Bone marrow (tissue), 2 donors: ENCODE data around the gene ARHGAP26.
A peak's percentile ranks its signal among the peaks of the same experiment; 100 is the strongest.

Experiments used
- DNase-seq, 2 donors: peaks; one replicate each; lab custom pipeline; 2025; lab: John Stamatoyannopoulos, UW

The ARHGAP26 gene

DNA sequence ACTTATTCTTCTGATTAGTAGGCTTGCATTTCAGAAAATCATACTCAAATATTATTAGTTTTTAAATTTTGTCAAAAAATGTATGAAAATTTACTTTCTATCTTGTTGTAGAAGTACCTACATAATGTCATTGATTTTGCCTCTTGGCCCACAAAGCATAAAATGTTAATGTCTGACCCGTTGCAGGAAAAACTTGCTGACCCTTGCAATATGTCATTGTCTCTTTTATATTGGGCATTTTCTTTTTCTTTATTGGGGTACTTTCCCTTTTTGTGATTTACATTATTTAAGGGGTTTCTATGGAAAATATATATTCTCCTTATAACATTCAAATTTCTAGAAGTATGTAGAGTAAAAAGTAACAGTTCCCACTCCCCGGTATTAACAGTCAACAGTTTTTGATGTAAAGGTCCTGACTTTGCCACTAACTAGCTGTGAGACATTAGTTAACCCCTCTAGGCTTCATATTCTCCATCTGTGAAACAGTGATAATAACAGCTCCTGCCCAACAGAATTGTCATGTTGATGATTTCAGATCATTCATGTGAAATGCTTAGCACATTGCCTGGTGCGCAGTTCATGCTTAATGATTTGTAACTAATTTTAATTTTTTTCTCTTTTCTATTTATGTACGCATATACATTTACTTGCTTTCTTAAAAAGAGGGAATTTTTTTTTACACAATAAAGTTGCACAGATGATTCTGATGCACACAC, 243.2 kb downstream of the ARHGAP26 start:
- no peak for DNase-seq

DNA sequence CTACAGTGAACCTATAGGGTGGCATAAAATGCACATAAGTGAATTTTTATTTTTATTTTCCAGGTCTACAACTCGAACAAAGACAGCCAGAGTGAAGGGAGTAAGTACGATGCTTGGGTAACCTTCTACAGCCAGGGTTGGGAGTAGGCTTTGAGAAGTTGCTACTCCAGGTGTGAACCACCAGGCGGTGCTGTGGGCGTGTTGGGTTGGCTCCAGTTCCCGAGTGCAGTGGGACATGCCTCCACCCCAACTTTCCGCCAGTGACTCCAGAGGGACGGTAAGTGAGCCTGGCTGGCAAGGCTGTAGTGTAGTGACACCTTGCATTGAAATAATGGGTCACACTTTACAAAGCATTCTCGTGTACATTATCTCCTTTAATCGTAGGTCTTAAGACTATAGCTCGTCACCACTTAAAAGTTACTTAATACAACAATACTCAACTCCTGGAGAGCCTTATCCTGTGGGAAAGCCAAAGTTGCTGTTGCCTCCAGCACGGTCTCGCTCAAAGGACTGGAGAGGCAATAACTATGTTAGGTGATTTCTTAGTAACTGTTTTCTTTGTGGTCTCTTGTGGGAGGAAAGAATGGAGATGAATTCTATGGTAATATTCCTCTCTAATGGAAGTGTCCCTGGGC, 244.0 kb downstream of the ARHGAP26 start:
- no peak for DNase-seq

DNA sequence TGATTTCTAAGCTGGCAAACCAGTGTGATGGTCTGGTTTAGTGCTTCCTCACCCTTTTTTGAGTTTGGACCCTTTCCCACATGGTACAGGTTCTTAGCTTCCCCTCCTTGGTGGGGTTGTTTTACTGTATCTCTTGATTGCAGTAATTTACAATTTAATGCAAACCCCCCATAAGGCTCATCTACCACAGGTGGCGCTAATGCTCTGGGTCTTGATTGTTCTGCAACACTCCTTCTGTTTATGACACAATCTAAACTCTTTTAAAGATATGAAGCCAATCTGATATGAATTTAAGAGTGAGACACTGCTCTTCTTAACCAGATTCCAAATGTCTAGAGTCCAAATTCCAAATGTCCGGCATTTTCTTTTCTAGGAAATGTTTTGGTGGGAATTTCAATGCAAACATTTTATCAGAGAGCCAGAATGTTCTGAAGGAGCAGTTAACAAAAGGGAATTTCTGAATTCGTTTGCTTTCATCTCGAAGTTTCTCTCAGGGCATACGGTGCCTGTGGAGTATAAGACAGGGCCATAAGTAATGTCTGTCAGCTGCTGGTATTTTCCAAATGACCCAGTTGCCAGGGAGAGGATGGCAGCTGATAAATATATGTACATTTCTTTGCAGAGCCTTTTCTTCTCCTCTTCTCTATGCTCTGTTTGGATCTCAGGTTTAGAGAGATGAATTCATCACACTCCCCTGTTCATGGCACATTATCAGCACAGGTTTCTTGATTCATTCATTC, 246.8 kb downstream of the ARHGAP26 start:
- peak in 1 of 2 donors; percentile 16 for DNase-seq

DNA sequence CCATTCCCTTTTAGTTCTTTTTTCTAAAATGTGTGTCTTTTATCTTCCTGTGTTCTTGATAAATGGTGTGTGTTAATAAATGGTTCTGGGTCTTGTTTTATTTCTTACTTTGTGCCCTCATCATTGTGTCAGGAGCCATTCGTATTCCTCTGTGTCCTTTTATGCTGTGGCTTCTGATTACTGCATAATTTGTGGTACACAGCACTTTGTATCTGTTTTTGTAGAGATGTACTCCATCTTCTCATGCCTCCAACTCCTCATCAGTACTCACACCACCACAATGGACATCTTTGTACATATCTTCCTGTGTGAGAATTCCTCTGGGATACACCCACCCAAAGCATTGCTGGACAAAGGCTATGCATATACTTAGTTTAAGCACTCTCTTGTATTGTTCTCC, 247.4 kb downstream of the ARHGAP26 start:
- no peak for DNase-seq

DNA sequence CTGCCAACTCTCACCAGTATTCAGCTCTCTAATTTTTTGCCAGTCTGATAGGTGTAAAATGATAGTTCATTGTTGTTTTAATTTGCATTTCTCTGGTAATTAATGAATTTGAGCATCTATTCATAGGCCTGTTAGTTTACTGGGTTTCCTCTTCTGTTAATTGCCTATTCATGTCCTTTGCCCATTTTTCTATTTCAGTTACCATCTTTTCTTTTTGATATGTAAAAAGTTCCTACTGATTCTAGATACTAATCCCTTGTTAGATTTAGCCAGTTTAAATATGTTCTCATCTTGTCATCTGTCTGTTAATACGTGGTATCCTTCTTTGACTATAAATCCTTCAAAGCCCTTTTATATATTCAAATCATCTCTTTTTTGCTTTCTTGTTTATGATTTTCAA, 247.8 kb downstream of the ARHGAP26 start:
- no peak for DNase-seq

DNA sequence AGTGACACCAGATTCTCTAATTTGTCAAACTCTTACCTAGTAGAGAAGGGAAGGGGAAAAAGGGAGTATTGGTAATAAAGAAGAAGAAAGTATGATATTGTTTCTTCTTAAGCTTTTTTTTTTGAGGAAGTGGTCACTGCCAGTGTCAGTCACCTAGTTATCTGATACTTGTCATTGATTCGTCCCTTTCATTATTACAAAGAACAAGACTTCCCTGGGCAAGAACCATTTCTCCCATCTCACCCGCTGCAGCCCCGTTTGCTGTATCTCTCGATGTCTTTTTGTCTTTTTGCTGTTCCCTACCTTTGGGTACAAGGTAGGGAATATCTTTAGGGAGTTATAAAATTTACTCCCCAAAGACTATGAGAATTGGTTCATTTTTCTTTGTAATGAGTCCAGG, 249.0 kb downstream of the ARHGAP26 start:
- no peak for DNase-seq

DNA sequence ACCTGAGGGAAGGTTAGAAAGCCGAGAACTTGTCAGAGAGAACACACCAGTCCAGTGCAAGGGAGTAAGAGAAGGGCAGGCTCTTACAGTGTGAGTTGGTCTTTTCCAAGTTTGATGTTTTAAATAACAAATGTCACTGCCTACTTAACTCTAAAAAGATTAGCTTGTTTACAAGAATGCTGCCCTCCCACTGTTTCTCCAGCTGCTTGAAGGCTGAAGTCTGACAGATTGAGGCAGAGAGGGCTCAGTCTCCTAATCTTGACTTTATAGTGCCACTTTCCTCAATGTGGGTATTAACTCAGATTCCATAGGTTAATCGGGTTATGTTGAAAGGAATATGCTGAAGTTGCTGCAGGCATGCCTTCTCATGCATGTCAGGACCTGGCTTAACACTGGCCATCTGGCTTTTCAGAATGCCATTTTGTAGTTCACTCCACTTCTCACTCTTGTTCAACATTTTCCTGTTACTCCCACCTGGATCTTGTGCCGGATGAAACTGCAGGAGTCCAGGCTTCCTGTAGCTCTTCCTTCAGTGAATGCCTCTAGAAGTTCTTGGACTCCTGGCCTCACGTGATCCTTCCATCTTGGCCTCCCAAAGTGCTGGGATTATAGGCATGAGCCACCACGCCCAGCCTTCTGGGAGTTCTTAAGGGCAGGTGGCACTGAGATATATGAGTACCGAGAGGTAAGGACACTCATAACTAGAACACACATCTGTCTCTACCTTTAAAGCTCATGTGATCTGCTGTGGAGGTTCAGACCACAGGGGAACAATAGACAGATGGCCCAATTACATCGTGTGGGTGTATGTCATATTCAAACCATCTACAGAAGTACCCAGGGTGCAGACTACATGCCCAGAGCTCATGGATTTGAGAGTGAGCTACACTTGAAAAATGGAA, 249.7 kb downstream of the ARHGAP26 start:
- no peak for DNase-seq

DNA sequence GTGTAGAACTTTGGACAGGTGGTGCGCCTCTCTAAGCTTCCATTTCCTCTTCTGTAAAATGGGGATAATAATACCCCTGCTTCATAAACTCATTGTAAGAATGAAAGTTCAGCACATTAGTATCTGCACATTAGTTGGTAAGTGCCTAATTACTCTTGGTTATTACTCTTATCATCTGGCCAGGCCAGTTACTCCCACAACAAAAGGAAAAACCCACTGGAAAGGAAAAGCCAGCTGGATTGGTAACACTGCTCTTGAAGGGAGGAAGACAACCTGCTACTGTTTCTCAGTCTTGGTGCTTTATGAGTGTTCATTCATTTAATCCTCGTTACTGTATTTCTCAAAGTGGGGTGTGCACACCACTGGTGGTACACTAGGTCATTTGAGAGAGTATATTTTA, 251.4 kb downstream of the ARHGAP26 start:
- no peak for DNase-seq

DNA sequence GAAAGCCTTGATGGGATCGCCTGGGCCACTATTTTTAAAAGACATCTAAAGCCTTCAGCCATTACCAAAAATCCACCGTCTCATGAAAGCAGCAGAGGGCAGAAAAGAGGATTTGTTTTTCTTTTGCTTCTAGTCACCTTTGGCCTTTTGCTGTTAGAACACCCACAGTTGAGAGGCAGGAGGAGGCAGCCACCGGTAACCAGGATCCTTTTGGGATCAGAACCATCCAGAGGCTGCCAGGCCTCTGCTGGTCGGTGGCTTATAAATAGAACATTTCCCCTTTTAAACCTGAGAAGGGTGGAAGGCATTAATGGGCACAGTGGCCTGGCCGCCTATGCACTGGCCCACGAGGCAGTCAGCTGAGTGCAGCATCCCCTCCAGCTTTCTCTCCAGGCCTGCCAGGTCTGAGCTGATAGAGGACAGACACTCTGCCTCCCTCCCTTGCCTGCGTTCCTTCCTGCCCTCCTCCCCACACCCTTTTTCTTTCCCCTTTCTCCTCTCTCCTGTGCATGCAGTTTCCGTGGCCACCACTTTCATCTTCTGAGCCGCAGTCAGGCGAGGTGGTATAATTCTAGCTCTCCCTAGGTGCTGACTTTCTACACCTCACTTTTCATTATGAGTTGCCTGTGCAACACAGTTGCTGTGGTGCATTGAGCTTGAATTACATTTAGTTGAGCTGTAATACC, 253.4 kb downstream of the ARHGAP26 start:
- DNase-seq = no peak

DNA sequence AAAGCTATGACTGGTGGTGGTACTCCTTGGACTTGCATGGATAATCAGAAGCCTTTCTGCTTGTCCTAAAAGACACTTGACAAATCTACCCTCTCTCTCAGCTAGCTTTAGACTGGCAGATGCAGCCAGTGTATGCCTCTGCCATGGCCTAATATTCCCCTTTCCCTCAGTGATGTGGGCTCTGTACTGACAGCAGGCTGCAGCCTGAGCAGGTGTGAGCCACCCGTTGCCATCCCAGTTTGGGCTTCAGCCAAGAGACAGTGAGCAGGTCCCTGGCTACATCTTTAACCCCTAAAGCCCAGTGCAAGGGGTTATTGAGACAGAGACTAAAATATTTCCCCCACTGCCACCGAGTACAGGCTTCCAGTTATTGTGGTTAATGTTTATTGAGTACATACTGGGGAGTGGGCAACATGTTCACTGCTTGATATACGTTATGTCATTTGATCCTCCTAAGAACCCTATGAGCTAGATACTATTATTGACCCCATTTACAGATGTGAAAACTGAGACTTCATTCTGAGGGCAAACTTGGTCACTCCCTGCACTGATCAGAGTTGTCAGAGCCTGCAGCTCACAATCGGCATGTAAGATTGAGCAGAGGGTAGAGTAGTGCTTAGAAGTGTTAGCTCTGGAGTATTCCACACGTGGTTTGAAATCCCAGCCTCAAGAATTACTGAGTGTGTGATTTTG, 254.2 kb downstream of the ARHGAP26 start:
- DNase-seq = no peak

DNA sequence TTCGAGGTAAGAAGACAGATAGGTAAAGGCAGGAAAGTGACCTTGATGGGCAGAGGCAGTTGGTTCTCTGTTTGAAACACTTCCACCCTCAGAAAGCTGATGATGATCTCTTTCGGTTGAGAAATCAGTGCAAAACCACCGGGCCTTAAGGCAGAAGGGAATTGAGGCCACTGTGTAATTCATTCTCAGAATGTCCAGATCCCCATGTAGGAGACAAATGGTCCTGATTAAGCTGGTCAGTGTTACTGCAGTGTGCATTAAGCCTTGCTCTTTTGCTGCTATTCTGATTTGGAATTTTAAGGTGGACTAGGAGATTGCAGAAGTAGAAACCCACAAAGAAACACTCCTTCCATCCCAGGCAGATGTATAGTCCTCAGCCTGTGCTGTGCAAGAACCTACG, 255.2 kb downstream of the ARHGAP26 start:
- DNase-seq = no peak

DNA sequence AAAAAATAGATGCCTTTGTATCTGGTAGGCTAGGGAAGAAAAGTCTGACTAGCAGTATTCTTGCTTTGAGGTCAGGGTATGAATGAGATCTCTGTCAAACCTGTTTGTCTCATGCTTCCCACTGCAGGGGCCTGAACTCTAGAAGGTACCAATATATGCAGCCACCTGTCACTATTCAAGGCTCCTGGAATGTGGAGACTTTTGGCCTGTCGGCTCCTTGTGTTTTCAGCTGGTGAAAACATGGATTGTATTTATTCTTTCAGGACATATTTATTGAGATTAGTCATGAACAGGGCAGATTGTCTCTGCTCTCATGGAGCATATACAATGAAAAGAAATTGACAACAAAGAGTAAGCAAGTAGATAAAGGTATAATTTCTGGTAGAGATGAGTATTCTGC, 255.8 kb downstream of the ARHGAP26 start:
- DNase-seq = no peak

DNA sequence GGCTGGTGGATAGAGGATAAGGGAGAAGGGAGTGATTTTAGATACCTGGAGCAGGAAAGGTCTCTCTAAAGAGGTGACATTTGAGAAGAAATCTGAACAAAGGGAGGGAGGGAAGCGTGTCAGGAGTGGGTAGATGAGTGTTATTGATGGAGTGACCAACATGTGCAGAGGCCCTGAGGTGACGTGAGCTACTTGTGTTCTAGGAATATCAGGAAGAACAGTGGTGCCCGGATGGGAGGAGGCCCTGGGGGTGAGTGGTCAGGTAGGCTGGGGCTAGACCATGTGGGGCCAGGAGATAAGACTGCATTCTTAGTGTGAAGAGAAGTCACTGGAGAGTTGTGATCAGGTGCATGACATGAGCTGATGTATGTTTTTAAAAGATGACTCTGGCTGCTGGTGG, 256.2 kb downstream of the ARHGAP26 start:
- no peak for DNase-seq

DNA sequence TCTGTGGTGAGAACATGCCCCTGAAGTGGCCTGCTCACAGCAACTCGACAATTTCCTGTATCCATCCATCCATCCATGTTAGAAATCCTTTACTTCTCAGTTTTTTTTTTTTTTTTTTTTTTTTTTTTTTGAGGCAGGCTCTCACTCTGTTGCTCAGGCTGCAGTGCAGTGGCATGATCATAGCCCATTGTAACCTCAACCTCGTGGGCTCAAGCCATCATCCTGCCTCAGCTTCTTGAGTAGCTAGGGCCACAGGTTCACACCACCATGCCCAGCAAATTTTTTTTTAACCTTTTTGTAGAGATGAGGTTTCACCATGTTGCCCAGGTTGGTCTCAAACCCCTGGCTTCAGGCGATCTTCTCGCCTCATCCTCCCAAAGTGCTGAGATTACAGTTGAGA, 259.1 kb downstream of the ARHGAP26 start:
- no peak for DNase-seq

DNA sequence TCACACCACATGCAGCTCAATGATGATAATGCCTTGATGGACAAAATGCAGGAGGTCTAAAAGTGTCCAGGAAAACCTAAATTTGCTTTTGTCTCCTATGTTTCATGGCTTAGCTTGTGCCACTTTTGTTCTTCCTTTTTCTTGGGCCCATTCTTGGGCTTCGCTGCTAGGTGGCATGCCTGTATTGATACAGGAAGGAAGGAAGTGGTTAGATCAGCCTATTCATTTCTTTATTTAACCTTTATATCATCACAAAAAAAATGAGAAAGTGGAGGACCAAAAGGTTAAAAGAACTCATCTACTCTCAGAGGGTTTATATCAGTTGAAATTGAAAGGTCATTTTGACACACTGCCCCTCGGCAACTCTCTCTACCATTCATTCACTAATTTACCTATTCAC, 260.2 kb downstream of the ARHGAP26 start:
- peak in 1 of 2 donors; percentile 50 for DNase-seq

DNA sequence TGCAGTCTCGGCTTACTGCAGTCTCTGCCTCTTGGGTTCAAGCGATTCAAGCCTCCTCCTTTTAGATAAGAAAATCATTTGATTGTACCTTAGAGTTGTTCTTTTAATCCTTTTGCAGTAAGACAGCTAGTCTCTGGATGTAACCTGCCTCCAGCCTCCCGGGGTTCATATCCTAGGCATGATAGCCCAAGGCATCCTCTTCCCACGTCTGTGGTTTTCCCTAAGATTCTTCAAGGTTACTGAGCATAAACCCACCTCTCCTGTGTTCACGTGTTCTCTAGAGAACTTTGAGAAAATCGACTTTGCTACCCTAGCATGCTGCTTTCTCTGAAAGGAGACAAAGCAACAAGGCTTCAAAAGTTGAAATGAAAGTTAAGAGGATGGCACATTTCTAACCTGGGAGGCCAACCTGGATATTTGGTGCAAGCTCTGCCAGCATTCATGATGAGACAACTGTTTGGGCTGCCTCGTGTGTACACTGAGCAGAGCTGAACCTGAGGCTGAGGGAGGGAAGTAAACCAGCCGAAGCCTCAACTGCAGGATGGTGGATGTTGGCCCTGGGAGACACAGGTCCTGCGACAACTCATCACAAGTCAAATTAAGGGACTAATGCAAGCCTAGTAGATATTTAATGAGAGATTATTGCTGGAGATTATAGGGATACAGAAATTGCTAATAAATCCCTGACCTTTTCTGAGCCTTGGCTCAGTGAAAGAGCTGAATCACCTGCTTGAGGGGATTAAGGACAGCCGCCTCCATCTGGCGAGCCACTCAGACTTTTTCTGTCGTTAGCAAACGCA, 261.8 kb downstream of the ARHGAP26 start:
- DNase-seq = no peak

DNA sequence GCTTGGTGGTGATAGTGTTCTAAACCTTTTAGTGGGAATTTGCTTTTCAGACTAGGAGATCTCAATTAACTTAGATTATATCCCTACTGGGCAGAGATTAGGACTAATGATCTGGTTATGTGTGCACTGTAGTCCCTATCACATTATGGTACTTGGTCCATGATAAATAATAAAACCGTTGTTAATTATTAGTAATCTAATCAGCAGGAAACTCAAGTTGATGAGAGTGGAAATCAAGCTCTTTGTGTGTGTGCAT, 262.3 kb downstream of the ARHGAP26 start:
- no peak for DNase-seq

DNA sequence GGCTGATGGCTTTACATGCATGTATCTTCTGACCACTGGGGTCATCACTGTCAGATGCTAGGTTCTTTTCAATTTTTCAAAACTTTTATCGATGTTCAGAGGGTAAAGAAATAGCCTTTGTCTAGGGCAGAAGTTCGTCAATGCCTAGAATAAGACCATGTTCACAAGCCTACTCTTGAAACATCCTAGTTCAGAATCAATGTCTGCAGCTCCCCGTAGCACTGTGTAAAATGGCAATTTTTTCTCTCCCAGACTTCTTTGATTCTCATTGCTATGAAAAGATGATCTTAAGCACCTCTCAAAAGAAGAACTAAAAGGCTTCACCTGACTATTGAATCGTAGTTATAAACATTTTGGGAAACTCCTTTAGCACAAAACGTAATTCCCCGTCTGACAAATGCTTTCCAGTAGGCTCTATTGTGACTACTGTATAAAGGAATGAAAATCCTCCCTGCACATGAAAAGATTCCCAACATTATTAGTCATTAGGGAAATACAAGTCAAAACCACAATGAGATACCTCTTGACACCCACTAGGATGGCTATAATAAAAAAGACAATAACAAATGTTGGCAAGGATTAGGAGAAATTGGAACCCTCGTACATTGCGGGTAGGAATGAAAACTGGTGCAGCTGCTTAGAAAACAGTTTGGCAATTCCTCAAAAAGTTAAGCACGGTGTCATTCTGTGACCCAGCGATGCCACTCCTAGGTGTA, 263.5 kb downstream of the ARHGAP26 start:
- no peak for DNase-seq

DNA sequence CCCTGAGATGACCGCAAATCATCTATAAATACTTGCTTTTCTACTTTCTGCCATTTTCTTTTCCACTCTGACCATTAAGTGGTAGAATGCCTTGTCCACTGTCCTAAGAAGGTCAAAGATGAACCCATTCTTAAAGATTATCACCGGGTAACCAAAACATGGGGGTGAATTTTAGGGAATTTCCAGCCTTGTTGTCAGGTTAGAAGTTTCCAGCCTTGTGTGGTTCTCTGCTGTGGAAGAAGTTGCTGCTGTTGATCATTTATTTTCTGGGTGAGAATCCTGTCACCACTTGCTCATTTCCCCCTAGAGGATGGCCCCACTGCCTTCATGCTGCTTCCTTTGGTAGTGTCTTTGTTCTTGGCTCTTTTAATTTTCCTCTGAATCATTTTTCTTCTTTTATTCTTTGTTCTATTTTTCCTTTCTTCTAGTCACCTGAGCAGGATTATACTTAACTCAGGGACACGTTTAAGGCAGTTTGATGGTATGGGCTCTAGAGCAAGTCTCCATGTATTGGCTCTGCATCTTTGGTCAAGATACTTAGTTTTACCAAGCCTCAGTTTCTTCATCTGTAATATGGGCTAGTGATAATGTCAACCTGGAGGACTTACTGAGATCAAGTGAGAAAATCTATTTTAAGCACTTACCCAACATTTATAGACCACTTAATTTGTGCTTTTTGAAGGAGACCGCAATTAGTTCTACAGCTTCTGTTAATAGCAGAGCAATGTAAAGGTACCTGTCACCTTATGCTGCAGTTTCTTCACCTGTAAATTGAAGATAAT, 266.2 kb downstream of the ARHGAP26 start:
- no peak for DNase-seq
